ENCODE data around the gene RFFL. TPM values are rescaled to one million over a fixed set of nuclear protein-coding genes. Genes with fewer than 3 reads are reported as not detected.
A peak's percentile ranks its signal among the peaks of the same experiment; 100 is the strongest.

The RFFL gene
- total RNA-seq, 3 donors from 2014 or later (not counting 1 experiment from before 2014, with no cell fraction given), result 50.0 to 86.6 (median 75.9) TPM

DNA sequence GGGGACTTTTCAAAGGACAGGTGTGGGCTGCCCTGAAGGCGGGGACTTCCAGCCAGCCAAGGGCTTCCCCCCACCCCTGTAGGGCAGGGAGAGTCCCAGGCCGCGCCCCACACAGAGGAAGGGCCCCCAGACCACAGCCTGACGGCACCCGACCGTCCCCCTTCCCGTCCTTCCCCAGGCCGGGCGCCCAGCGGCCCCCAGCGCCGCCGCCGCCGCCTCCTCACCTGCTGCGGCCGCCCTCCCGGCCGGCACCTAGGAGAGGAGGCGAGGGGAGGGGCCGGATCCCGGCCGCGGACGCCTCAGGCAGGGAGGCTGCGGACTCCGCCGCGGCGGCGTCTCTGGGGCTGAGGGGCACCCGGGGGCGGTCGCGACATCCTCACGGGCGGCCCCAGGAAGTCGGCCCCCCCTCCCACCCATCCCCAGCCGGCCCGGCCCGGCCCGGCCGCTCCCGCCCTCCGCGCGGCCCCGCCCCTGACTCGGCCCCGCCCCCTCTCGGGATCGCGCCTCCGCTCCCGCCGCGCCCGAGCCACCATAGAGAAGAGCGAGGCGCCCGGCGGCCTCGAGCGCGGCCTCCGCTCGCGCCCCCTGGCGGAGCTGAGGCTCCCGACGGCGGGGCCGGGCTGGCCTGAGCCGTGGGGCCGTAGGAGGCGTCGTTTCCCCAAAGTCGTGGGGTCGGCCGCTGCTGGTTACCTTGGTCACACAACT is 25.5 kb upstream of the RFFL start:
- H3K9me3 ChIP-seq (ENCODE audit: control insufficient read depth, insufficient read depth, low read length), result no peaks in the 10 kb centered on the region
- intact Hi-C loops (cut with micrococcal nuclease), result loop anchor here (1.0 to 5.0 kb wide), 7 partner anchors 26 to 128 kb away; partner anchors contain the start of genes CCT6B, LIG3, RAD51D and RFFL
- Mint-ChIP-seq H3K36me3 (no peaks in the 10 kb centered on the region), H3K27ac (peak overlapping the region; percentile 95 to 97), H3K4me1 (peaks cover 27 to 29% of the 10 kb centered on the region in 2 donors), H3K9me3 (no peaks in the 10 kb centered on the region), H3K27me3 (ENCODE audit: low read depth in 2 of 2) (no peaks in the 10 kb centered on the region), H3K4me3 (peak overlapping the region; percentile 89)
- peak overlapping the region; percentile 72 for H3K4me3 ChIP-seq (ENCODE audit: low read length)
- H3K36me3 ChIP-seq (ENCODE audit: control insufficient read depth, insufficient read depth, low read length), result no peaks in the 10 kb centered on the region
- peak overlapping the region; percentile 95 for H3K27ac ChIP-seq (ENCODE audit: low read length)
- TF ChIP-seq, protein P1, sequence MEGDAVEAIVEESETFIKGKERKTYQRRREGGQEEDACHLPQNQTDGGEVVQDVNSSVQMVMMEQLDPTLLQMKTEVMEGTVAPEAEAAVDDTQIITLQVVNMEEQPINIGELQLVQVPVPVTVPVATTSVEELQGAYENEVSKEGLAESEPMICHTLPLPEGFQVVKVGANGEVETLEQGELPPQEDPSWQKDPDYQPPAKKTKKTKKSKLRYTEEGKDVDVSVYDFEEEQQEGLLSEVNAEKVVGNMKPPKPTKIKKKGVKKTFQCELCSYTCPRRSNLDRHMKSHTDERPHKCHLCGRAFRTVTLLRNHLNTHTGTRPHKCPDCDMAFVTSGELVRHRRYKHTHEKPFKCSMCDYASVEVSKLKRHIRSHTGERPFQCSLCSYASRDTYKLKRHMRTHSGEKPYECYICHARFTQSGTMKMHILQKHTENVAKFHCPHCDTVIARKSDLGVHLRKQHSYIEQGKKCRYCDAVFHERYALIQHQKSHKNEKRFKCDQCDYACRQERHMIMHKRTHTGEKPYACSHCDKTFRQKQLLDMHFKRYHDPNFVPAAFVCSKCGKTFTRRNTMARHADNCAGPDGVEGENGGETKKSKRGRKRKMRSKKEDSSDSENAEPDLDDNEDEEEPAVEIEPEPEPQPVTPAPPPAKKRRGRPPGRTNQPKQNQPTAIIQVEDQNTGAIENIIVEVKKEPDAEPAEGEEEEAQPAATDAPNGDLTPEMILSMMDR (IDR thresholded peaks at IDR 0.05), result peak; percentile 78
- ATAC-seq (peak; percentile 79 to 95 (median 82)), DNase-seq (peak; percentile 90 to 95)
- under 1% methylated on average over 76 of the region's 80 CpGs for WGBS (ENCODE audit: insufficient coverage)
- peaks cover 25% of the 10 kb centered on the region for H3K4me1 ChIP-seq (ENCODE audit: control insufficient read depth, insufficient read depth, low read length)
- no peaks in the 10 kb centered on the region for H3K27me3 ChIP-seq (ENCODE audit: control insufficient read depth, insufficient read depth, low read length)

DNA sequence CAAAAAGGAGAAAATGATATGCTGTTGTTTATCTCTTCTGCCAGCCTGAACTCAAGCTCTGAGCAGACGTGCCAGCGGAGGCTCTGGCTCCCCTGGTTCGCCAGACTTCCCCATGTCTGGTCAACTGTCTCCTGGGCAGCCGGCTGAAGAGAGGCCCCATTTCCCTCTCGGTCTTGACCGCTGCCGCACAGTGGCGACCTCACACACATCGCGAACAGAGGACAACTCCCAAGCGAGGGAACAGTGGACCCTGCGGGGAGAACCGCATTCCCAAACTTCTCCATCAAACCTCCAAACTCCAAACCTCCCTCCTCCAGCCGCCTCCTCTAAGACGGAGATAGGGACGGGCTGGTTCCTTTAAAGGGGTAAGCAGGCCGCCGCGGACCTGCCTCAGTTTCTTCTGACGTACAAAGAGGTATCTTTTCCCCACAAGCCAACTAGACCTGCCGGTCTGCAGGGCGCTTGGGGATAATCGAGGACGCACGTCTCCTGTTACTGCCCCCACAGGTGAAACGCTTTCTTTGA is 24.9 kb upstream of the RFFL start:
- H3K9me3 ChIP-seq (ENCODE audit: control insufficient read depth, insufficient read depth, low read length), result no peaks in the 10 kb centered on the region
- H3K27me3 ChIP-seq (ENCODE audit: control insufficient read depth, insufficient read depth, low read length), result no peaks in the 10 kb centered on the region
- intact Hi-C loops (cut with micrococcal nuclease), result loop anchor here (1.0 to 5.0 kb wide), 4 partner anchors 25 to 106 kb away; partner anchors contain the start of genes LIG3, RAD51D and RFFL
- DNase-seq (peak in 1 of 2 donors; percentile 40), ATAC-seq (peak in 1 of 3 donors; percentile 5)
- TF ChIP-seq, protein P1 (IDR thresholded peaks at IDR 0.05), result no peak
- Mint-ChIP-seq H3K27ac (peak overlapping the region; percentile 95 to 97), H3K4me1 (peaks cover 29% of the 10 kb centered on the region in 2 donors), H3K9me3 (no peaks in the 10 kb centered on the region), H3K27me3 (ENCODE audit: low read depth in 2 of 2) (no peaks in the 10 kb centered on the region), H3K4me3 (peak overlapping the region; percentile 89), H3K36me3 (no peaks in the 10 kb centered on the region)
- WGBS (ENCODE audit: insufficient coverage), result 0% methylated on average over 26 of the region's 26 CpGs
- H3K4me1 ChIP-seq (ENCODE audit: control insufficient read depth, insufficient read depth, low read length), result peaks cover 25% of the 10 kb centered on the region
- no peaks in the 10 kb centered on the region for H3K36me3 ChIP-seq (ENCODE audit: control insufficient read depth, insufficient read depth, low read length)
- peak overlapping the region; percentile 72 for H3K4me3 ChIP-seq (ENCODE audit: low read length)
- peak overlapping the region; percentile 95 for H3K27ac ChIP-seq (ENCODE audit: low read length)

DNA sequence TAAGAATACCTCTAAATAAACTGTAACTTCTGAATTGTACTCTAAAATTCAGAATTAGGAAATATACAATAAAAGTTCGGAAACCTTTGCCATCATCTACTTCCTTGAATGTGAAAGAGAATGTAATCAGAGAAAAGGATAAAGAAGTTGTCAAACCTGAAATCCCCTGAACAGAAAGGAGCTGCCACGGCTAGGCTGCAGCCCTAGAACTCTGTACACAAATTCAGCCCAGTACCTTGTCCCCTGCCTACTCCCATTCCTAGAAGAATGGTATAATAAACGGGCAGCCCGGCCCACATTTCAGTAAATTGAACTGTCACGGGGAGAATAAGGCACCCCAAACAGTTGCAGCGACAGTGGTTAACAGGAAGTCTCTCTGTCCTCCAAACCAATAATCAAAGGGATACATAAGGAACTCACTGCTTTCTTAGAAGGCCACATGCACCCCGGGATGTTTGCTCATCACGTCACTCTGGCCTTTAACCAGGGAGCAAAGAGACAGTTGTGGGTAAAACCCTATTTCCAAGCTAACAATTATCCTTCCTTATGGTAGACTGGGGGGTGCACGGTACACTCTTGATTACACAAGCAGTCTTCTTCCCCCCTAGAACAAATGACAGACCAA is 24.3 kb upstream of the RFFL start:
- Histone ChIP-seq H3K27me3 (ENCODE audit: control insufficient read depth, insufficient read depth, low read length) (no peaks in the 10 kb centered on the region), H3K27ac (ENCODE audit: low read length) (peak overlapping the region; percentile 95), H3K9me3 (ENCODE audit: control insufficient read depth, insufficient read depth, low read length) (no peaks in the 10 kb centered on the region), H3K4me3 (ENCODE audit: low read length) (peak overlapping the region; percentile 72), H3K36me3 (ENCODE audit: control insufficient read depth, insufficient read depth, low read length) (no peaks in the 10 kb centered on the region), H3K4me1 (ENCODE audit: control insufficient read depth, insufficient read depth, low read length) (peaks cover 25% of the 10 kb centered on the region)
- H3K4me1 Mint-ChIP-seq, result peaks cover 35% of the 10 kb centered on the region in 2 donors
- TF ChIP-seq, protein P1 (IDR thresholded peaks at IDR 0.05), result no peak
- 0% methylated on average over 8 of the region's 9 CpGs for WGBS (ENCODE audit: insufficient coverage)
- peak overlapping the region; percentile 95 to 97 for H3K27ac Mint-ChIP-seq
- ATAC-seq (no peak), DNase-seq (peak; percentile 20 to 69)
- intact Hi-C loops (cut with micrococcal nuclease), result loop anchor here (1.0 to 5.0 kb wide), 4 partner anchors 25 to 106 kb away; partner anchors contain the start of genes LIG3, RAD51D and RFFL
- no peaks in the 10 kb centered on the region for H3K27me3 Mint-ChIP-seq (ENCODE audit: low read depth in 2 of 2)
- peak overlapping the region; percentile 89 for H3K4me3 Mint-ChIP-seq
- no peaks in the 10 kb centered on the region for H3K36me3 Mint-ChIP-seq
- no peaks in the 10 kb centered on the region for H3K9me3 Mint-ChIP-seq

Data from natural killer cell (primary cell).